AG09319 (cell line): Measurements from ENCODE around the gene CLN6.

Source experiments
- DNase-seq: peaks from one replicate; pipeline ENCODE4 v3.0.0-alpha.2; 2010; ENCODE audit warnings: low read depth; ENCODE audit errors: extremely low read depth
- CTCF ChIP-seq: IDR thresholded peaks from 2 replicates; pipeline ENCODE4 v1.5.1; 2011; ENCODE audit warnings: low read depth, mild to moderate bottlenecking, inconsistent platforms, low read length, moderate library complexity

Gene CLN6

DNA sequence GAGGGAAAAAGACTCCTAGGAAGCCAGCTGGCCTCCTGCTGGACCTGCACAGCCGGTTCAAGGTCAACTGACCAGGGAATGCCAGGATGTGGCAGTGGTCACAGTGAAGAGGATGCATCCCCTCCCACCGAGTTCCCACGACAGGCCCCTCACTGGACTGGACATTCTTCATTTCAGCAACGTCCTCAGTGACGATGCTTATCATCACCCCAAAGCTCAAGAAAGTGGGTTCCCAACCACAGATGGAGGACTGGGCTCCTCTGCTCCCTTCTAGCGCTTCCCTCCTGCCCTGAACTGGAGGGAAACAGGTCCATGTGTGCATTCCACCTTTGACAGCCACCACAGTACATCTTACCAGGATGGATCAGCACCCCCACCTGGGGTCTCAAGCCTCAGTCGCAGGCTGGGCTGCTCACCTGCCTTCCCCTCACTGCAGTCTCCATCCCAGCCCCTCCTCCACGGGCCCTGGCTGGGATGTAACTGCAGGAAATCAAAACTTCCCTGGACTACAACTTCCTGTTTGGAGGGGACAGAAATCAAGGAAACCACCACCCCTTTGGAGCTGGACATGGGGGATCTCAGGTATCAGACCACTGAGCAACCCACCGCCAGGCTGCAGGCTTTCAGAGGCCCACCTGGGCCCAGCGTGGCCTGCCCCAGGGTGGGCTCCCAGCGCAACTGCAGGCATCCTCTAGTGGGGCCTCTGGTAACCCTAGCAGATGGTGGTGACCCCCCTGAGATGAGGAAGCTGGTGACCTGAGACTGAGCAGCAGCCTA, 31.7 kb downstream of the CLN6 start:
- no peak for DNase-seq
- TF ChIP-seq CTCF, result no peak

GRCh38 chr15:68197170-68197492, 32.4 kb downstream of the CLN6 start:
- no peak for TF ChIP-seq CTCF
- DNase-seq, result no peak

GRCh38 chr15:68196445-68197169, 32.9 kb downstream of the CLN6 start:
- no peak for TF ChIP-seq CTCF
- DNase-seq, result no peak

- no peak for DNase-seq
- no peak for TF ChIP-seq CTCF
Measured at GRCh38 chr15:68195336-68196112, 34.0 kb downstream of the CLN6 start.

GRCh38 chr15:68192804-68193486, 36.6 kb downstream of the CLN6 start:
- DNase-seq, result no peak
- no peak for TF ChIP-seq CTCF

- no peak for TF ChIP-seq CTCF
- DNase-seq, result no peak
Measured at GRCh38 chr15:68192117-68192516, 37.4 kb downstream of the CLN6 start.
